HG02763 (cell line): ENCODE data around the gene UGT1A10.
"Not testable (repeated sequence)": the region's sequence is repeated elsewhere in the genome, so short reads cannot be mapped to it uniquely, and the experiment has no call there.

Experiments
- ATAC-seq: cut with Tn5 transposase; IDR thresholded peaks from one replicate; pipeline ENCODE4 v1.9.1; 2021; ENCODE audit warnings: mild to moderate bottlenecking, moderate library complexity; ENCODE audit not compliant: unreplicated experiment

Gene UGT1A10

DNA sequence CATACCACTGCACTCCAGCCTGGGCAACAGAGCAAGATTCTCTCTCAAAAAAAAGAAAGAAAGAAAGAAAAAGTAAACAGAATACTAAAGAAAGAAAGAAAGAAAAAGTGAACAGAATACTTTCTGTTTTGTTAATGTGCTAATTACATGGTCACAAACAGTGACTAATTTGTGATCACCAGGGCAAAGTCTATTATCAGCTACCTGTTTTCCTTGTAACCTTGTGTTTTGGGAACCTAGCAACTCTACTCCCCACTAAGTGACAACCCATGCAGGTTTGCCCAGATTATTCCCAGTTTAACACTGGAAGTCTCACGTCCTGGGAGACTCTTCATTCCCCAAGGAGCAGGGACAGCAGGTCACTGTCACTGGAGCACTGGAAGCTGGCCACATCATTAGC lies 18.8 kb downstream of the UGT1A10 start:
- no peak for ATAC-seq

DNA sequence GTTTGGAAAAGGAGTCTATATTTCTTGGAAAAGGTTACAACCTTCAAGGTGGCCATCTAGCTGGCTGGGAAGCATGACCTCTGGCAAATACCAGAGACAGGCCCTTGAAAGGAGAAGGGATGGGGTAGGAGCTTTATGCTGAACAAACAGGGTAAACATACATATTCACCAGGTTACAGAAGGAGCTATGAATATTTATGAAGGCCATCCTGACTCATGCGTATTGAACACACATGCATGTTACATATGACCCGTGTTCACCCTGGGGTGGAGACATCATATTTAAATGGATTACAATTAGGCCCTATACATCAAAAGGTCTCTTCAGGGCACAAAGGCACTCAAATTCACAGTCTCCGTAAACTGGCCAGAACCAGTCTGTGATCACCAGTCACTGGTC lies 19.7 kb downstream of the UGT1A10 start:
- not testable (repeated sequence) for ATAC-seq

DNA sequence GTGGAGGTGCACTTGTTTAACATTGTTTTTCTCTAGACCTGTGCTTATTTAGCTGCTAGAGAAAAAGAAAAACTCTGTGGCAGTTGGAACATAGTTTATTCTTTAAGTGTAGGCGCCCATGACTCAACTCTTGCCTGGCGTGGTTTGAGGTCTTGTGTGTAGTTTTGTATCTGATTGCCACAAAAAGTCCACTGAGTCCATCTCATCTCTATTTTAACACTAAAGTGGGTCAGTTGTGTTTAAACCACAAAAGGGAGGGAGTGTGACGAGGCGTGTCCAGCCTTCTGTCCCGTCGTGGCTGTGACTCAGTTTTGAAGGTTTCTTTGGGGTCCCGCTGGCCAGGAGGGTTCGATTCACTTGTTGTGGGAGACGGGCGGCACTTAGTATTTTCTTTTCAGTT lies 20.2 kb downstream of the UGT1A10 start:
- ATAC-seq: no peak

DNA sequence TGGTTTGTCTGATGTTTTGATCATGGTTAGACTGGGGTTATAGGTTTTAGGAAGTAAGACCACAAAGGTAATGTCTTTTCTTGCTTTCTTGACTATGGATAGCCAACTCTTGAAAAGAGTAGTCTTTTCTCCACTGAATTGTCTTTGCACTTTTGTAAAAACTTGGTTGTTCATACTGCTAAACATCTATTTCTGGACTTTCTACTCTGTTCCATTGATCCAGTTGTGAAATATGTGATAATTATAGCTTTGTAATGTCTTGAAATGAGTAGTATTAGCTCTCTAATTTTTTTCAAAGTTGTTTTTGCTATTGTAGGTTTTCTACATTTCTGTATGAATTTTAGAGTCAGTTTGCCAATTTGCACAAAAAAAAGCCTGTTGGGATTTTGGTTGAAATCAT lies 22.4 kb downstream of the UGT1A10 start:
- ATAC-seq: no peak

DNA sequence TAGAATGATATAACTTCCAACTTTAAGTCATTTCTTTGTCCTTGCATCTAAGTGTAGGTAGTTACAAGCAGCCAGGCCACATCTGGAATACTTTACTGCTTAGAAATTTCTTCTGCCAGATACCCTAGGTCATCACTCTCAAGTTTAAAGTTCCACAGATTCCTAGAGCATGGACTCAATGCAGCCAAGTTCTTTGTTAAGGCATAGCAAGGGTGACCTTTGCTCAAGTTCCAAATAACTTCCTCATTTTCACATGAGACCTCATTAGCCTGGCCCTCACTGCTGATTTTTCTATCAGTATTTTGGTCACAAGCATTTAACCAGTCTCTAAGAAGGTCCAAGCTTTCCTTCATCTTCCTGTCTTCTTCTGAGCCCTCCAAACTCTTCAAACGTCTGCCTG lies 27.7 kb downstream of the UGT1A10 start:
- no peak for ATAC-seq

DNA sequence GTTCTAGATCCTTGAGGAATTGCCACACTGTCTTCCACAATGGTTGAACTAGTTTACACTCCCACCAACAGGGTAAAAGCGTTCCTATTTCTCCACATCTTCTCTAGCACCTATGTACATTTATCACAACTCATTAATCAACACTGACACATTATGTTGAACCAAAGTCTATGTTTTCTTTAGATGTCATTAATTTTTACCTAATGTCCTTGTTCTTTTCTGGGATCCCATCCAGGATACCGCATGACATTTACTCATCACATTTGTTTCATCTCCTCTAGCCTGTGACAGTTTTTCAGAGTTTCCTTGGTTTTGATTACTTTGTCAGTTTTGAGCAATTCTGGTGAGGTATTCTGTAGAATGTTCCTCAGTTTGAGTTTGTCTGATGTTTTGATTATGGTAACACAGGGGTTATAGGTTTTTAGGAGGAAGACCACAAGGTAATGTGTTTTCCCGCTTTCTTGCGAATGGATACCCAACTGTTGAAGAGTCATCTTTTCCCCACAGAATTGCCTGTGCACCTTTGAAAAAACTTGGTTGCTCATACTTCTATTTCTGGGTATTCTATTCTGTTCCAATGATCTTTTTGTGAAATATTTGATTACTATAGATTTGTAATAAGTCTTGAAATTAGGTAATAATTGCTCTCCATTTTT lies 32.5 kb downstream of the UGT1A10 start:
- ATAC-seq: no peak

DNA sequence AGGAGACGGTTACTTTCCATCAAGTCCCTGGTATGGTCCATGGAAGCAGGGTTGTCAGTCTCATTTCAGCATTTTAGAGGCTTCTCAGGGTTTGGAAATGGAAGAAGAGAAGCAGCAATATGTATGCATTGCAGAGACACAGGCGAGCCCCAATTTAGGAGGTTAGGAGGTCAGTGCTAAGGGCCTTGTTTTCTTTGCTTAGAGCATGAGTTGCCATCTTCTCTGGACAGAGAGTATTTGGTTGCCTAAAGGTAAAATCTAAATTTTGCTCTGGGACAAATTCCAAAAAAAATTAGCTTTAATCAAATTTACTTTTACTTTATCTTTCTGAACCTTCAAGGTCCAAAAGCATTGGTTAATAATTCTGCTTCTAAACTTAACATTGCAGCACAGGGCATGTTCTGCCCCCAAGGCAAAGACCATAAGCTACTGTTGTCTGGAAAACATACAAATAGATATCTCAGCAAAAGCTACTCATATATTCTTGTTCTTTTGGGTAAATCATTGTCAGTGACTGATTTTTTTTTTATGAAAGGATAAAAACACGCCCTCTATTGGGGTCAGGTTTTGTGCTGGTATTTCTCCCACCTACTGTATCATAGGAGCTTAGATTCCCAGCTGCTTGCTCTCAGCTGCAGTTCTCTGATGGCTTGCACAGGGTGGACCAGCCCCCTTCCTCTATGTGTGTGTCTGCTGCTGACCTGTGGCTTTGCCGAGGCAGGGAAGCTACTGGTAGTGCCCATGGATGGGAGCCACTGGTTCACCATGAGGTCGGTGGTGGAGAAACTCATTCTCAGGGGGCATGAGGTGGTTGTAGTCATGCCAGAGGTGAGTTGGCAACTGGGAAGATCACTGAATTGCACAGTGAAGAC lies 35.3 kb downstream of the UGT1A10 start, which contains the start of gene UGT1A9:
Gene UGT1A9 (plus strand): TSS at position 609 of the 872 bp plus-strand sequence. CDS start 37 bp downstream, at position 646.
- no peak for ATAC-seq

DNA sequence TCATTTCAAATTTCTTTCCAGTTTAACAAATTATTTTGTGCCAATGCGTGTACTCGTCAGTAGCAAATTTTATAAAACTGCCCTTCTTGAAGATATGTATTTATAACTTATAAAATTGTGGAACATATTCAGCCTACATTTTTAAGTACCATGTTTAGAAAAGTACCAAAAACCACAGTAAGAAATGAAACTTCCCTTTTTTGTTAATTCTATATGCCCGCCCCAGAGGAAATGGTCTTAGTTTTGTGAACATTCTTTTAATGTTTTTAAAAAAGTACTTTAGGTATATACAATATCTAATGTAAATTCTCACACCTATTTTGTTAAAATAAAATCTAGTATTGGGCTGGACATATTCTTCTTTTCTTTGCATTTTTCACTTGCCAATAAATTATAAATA lies 36.6 kb downstream of the UGT1A10 start:
- ATAC-seq: no peak

DNA sequence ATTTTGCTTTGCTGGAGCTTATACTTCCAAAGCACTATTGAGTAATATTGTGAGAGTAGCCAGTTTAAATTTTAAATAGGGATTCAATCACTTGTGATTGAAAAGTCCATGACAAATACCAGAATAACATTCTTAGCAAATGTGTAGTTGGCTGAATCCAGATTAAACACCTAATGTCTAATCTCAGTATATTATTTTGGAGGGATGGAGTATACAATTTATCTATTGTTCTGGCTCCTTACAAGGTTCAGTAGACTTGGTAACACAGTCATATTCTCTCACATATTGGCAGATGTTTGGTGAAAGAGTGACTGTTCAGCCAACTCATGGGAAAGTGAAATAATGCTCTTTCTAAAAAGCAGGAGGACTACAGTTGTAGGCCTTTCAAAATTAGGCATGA lies 37.6 kb downstream of the UGT1A10 start:
- ATAC-seq: no peak

DNA sequence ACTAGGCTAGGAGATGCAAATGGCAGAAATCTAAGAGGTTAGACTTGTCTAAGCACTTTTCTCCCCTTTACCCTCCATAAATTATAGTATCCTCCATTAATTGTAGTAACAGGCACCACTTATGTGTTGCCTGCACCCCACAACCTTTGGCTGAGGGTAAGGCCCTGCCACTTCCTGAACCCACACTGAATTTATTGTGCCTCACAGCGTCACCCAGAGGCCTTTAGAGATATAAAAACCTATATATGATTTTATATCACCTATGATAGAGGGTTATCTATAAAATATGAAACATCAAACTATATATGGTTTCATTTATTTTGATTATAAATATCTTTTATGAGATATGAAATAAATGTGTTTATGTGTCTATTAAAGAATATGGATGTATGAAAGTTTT lies 38.1 kb downstream of the UGT1A10 start:
- ATAC-seq: no peak

DNA sequence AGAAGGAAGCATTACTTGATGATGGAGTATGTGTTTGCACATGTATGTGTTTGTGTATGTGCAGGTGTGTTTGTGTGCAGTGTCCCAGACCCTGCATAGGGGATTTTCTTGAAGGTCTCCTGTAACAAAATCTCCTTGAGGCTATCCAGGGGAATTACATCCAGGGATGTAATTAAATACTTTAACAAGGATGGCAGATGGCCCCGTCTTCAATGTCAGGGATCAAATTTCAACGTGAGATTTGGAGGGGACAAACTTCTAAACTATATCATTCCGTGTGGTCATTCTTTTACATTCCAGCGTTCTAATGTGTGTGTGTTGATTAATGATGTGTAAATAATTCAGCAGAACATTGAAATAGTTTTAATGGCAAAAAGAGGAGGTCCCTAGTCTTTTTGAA lies 38.7 kb downstream of the UGT1A10 start:
- ATAC-seq: no peak

DNA sequence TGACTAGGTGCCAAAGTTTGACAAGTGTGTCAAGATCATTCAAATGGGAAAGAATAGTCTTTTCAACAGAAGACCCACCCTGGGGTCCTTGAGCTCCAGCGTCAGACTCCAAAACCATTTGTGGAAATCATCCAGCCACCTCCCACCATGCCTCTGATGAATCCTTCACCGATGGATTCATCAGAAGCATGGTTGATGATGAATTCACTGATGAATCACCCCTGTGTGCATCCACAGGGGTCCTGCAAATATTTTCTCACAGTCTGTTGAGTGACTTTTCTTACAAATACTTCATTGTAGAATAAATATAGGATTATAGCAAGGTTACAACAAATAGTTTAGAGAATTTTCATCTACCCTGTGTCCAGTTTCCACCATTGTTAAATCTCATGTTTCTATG lies 39.8 kb downstream of the UGT1A10 start:
- ATAC-seq: no peak

DNA sequence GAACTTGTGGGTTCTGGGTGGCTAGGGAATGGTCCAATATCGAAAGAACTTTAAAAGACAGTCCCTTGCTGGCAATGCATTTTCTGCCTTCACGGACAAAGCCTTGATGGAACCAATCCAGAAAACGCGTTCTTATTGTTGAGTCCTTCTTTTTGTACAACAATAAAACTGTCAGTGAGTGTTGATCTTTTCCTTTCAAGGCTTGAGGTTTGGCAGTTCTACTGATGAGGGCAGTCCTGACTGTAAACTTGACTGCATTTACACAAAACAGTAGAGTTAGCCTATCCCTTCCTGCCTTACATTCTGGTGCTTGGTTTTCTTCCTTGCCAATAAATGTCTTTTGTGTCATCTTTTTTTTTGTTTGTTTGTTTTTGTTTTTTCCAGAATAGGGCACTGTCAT lies 42.9 kb downstream of the UGT1A10 start:
- no peak for ATAC-seq

DNA sequence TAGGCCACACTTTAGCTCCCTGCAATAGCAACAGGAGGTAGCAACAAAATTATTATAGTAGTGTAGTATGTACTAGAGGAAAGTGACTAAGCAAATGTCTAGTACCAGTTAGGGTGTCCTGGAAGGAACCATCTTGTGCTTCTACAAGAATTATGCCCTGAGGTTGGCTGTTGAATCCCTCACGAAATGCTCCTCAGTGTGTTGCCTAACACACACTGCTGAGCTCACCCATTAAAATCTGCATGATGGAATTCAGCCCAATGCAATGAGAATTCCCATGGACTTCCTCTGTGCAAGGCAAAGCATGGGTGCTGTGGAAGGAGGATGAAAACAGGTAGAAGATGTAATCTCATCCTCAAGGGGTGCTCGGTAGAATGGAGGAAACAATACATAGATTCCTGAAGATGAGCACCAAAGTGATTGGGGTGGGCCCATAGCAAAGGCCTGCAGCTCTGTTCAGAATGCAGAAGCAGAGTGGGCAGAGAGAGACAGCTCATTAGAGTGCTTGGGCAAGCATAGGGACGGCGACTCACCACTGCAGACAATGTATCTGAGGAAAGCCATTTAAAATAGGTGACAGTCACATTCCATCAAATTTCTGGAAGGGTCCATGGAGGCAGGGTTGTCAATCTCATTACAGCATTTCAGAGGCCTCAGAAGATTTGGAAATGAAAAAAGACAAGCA lies 44.3 kb downstream of the UGT1A10 start:
- ATAC-seq: no peak

DNA sequence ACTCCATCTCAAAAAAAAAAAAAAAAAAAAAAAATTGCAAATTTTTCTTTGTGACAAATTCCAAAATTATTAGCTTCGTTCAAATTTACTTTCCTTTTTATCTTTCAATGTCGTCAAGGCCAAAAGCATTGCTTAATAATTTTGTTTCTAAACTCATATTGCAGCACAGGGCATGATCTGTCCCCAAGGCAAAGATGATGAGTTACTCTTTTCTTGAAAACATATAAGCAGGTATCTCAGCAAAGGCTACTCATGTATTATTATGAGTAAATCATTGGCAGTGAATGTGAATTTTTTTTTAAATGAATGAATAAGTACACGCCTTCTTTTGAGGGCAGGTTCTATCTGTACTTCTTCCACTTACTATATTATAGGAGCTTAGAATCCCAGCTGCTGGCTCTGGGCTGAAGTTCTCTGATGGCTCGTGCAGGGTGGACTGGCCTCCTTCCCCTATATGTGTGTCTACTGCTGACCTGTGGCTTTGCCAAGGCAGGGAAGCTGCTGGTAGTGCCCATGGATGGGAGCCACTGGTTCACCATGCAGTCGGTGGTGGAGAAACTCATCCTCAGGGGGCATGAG lies 45.4 kb downstream of the UGT1A10 start, which contains the start of gene UGT1A7:
Gene UGT1A7 (plus strand): TSS at position 381 of the 579 bp plus-strand sequence. CDS start 37 bp downstream, at position 418.
- no peak for ATAC-seq

DNA sequence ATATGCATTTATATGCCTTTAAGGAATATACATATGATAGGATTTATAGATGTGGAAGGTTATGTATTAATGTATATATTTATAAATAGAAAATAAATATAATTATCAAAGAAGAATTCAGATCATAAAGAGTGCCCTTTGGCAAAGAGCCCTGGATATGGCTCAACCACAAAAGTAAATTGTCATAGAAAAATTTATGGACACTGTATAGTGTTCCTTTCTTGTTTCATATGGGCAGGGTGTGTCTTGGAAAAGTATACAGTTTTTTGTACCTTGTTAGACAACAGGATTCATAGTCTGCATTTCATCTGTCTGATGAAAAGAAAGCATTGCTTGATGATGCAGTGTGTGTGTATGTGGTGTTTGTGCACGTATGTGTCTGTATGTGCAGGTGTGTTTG lies 48.4 kb downstream of the UGT1A10 start:
- ATAC-seq: no peak

DNA sequence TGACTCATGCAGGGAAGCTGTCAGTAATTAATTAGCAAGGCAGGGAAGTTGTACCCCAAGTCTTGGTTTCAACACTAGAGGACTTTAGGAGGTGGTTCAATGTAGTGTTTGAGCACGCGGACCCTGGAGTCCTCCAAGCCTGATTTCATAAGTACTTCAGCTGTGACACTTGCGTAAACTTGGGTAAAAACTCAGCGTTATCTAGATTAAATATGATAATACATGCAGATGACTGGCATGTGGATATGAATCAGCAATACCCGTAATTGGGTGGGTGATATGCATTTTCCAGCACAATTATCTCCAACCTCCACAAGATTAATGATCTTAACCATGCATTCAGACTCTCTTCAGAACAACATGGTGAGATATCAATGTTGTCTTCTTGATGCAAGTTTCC lies 50.7 kb downstream of the UGT1A10 start:
- ATAC-seq: no peak

DNA sequence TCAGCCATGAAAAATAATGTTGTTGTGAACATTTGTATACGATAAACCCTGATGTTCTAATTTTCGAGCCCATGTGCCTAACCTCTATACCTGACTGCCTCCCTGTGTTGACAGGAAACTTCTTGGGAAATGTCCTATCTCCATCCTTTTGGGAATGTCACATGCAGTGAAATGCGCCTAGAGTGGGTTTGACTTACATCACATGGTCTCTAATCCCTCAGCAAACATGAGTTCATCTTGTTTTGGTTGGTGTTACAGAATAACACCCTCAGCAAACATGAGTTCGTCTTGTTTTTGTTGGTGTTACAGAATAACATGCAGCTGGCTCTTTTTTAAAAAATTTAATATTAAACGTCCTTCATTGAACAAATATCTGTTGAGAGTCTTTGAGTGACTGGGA lies 52.1 kb downstream of the UGT1A10 start:
- ATAC-seq: no peak

DNA sequence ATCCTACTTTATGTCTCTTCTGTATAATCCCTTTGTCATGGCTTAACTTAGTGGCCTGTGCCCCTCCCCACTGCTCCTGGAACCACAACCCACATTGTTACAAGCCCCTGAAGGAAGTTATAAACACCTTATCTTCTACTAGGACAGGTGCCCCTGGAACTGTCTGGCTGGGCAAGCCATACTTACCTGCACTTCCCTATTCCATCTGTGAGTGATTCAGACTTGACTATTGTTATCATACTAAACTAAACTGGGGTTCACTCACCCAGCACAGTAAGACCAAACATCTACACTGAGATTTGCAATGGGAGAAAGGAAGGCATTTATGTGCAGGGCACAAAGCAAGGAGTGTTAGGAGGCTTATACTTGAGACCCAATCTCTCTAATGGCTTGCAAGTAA lies 52.8 kb downstream of the UGT1A10 start:
- no peak for ATAC-seq

DNA sequence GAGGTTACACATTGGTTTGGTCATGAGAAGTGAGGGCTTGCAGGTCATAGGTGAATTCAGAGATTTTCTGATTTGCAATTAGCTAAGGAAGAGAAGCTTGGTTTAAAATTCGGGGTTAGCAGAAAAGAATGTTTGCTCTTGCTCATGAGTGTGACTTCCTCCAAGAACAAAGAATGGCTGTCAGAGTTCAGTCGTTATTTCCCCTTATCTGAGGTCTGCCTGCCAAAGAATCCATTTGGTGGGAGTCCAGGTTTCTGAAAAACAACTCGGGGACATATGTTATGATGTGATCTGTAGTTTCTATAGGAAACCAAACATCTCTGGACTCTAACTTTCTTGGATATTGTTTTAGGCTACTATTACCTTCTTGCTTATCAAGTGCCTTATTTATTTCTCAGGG lies 53.3 kb downstream of the UGT1A10 start:
- no peak for ATAC-seq

DNA sequence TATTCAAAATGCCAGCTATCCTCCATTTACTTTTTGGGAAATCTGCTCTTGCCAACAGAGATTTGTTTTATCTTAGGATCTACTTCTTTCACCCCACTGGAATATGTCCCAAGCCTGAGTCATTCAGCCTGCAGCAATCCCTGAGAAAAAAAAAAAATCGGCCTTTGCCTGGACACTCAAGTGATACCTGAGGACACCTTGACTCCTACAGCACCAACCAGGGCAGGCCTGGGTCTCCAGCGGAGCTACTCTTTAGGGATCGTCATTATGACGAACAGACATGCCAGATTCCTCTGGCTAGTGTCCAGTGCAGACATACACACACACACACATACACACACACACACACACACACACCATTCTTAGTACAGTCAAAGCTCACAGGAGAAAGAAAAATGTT lies 54.2 kb downstream of the UGT1A10 start:
- ATAC-seq: no peak
